ENCODE measurements around the gene VEGFC. TPM values are rescaled to one million over a fixed set of nuclear protein-coding genes. Genes with fewer than 3 reads are reported as not detected.

VEGFC gene, protein sequence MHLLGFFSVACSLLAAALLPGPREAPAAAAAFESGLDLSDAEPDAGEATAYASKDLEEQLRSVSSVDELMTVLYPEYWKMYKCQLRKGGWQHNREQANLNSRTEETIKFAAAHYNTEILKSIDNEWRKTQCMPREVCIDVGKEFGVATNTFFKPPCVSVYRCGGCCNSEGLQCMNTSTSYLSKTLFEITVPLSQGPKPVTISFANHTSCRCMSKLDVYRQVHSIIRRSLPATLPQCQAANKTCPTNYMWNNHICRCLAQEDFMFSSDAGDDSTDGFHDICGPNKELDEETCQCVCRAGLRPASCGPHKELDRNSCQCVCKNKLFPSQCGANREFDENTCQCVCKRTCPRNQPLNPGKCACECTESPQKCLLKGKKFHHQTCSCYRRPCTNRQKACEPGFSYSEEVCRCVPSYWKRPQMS
- total RNA-seq = 12.6 and 15.2 TPM in 2 replicates

GRCh38 chr4:176792326-176793059 is at the start of gene VEGFC:
Gene VEGFC (minus strand): TSS chr4:176792922. CDS start chr4:176792311, 611 bp downstream.

All from cardiac atrium fibroblast (primary cell).